GM18870 (cell line): ENCODE results near the gene ATP6V0D1.
"Not testable (repeated sequence)": the region's sequence is repeated elsewhere in the genome, so short reads cannot be mapped to it uniquely, and the experiment has no call there.

Experiments used
- ATAC-seq: cut with Tn5 transposase; IDR thresholded peaks from one replicate; pipeline ENCODE4 v1.9.1; 2021; ENCODE audit warnings: moderate library complexity; ENCODE audit not compliant: unreplicated experiment

The ATP6V0D1 gene

DNA sequence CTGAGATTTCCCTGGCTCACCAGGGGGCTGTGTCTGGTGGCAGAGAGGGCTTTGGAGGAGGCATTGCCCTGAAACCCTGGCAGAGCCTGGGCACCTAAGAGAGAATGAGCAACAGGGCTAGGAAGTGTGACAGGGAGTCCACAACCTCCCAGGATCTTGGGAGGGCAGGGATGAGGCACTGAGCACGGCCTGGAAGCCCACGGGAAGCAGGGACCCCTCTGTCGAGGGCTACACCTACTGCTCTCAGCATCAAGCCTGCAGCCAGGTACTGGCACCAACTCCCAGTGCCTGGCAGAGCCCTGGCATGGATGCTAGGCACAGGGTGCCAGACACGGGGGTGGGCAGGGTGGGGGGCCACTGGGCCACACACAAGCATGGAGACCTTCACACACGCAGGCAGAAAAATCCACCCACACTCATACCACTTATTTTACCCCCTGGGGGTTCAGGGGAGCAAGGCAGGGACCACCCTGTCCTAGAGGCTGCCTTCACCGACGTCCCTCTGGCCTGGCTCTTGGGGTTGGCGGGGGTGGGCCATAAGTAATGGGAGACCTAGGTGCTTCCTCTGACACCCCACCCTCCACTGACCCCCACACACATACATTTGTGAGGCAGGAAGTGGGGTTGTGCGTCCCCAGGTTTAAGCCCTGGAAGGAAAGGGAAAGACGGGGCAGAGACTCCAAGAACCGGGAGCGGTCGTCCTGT lies 51.0 kb downstream of the ATP6V0D1 start:
- ATAC-seq, result no peak

DNA sequence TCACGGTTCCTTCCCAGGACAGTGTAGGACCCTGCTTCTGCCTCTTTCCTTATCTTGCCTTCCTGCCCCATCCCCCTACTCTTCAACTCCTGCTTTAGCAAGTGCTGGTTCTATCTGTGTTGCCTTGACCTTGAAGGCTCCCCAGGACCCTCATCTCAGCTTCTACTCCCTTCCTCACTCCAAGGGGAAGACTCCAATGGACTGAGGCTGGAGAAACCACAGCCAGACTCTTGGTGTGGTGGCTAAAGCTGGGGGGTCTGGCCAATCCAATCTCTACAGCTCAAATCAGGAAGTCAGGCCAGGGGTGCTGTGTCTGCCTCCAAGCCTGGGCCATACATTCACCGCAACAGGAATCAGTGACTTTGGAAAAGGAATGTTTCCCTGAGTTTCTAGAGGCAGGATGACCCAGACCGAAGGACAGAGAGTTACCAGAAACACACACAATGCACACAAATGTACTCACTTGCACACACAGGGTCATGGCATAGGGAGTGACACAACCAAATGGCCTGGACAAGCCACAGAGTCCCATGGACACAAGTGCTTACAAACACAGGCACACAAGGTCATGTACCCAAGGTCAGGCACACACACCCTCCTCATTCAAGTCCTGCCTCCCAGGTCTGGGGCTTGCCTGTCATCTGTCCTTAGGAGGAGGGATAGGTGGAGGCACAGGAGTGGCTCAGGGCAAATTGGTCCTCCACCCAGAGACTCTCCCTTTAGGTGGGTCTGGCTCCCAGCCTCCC lies 51.7 kb downstream of the ATP6V0D1 start:
- ATAC-seq, result no peak

DNA sequence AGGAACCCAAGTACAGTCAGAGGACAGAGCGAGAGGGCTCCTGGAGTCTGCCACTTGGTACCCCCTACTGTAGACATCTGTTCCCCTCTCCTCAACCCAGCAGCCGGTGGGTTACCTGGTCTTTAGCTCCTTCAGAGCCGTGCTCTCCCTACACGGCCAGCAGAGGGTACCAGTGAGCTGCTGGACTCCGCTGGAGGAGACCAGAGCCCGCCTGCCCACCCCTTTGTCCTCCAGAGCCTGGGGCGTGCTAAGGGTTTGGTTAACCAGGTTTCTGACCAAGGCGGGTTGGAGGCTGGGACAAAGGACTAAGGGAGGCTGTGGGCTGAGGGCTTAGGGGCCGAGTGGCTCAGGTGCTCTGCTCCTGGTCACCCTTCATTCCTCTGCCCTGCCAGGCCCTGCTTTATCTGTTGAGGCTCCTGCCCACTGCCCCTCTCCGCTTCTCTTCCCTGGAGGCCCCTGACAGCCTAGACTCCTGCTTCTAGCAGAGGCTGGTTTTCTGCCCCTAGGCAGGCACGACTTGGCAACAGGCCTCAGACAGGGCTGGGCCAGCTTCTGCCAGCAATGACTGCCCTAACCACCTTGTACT lies 52.7 kb downstream of the ATP6V0D1 start:
- no peak for ATAC-seq

DNA sequence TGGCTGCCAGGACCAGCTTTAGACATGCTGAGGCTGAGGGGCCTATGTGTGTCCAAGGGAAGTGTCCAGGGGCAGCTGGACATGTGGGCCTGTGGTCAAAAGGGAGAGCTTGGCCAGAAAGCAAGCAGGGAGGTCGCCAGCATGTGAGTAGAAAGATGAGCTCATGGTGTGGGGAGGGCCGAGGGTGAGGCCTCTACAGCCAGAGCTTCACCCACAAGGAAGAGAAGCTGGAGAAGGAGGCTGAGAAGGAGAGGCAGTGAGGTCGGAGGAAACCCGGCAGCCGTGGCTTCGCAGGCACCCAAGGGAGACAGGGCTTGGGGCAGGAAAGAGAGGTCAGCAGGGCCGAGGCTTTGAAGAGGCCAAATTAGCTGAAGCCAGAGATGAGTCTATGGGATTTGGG lies 54.0 kb downstream of the ATP6V0D1 start:
- ATAC-seq, result no peak

DNA sequence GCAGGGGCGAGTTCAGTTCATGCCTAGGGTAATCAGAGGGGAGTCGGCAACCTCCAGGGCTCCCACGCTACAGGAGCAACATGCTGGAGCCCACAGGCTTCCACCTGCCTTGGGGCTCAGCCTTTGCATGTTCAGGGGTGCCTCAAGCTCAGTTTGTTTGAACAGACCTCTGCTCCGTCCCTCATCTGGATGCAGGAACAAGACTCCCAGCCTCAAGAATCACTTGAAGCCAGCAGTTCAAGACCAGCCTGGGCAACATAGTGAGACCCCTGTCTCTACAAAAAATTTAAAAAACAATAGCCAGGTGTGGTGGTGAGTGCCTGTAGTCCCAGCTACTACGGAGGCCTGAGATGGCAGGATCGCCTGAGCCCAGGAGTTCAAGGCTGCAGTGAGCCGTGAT lies 54.9 kb downstream of the ATP6V0D1 start:
- ATAC-seq, result no peak

DNA sequence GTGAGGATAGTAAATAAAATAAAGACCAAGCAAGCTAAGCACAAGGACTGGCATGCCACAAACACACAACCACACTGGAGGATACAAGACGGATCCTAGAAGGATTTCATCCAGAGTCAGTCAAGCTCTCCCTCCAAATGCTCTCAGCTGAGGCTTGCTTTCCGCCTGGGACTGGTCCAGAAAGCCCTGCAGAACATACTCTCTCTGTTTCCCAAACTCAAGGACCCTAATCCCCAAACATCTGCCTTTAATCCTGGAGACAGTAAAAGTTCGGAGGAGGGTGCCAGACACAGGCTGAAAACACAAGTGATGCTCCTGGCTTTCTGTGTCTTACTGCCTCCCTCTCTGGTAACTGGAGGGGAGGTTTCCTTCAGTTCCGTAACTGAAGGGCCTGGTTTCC lies 55.4 kb downstream of the ATP6V0D1 start:
- ATAC-seq, result no peak

DNA sequence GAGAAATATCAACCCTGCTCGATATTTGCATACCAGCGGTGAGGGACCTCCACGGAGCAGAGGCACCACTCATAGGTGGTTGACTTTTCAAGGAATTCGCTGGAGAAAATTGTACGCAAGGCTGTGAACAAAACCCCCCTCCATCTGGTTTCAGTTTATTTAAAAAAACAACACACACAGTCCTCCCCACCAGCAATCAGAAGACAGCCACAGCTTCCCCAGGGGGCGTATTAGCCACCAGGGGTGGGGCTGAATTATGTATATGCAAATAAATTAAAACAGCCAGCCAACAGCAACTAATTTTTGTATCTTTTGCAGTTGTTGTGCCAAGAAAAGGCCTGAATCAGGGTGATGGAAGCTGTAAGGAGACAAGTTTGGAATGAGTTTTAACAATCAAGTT lies 55.9 kb downstream of the ATP6V0D1 start:
- ATAC-seq, result no peak

DNA sequence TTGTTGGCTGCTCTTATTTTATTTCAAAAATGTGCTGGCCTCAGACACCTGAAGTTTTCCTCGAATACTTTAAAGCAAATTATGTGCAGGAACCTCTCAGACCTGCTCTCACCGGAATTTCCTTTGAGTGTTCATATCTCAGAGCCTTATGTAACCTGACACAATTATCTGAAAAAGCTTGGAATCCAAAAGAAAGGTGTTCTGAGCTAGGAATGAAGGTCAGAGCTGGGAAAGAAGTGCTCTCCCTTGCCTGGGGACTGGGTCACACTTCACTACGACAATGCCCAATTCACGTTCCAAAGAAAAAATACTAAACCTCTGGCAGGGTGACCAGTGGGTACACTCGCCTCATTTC lies 56.7 kb downstream of the ATP6V0D1 start:
- ATAC-seq, result no peak

DNA sequence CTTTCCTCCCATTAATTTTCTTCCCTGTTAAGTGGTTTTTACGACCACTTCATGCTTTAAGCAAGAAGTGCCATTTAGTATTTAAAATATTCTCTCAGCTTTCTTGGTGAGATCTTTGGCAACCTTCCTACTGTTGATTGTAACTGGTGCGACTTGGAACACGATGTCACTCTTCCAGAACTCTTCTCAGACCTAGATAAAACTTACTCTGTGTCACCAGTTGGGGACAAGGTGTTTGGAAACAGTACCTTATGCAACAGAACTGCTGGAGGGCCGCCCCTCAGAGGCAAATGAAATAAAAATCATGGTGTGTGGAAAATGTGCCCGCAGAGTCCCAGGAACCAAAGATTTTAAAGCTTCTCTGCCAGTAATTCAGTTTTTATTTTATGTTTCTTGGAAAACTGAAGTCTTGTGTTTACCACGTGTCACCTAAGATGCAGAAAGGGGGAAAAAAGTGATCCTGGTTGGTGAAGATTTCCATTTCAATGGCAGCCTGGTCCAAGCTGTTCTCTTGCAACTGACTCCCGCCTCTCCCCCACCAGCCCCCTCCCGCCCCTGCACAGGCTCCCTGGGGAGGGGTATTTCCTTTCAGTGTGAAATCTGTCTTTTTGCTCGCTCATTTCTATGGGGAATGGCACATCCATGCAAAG lies 57.2 kb downstream of the ATP6V0D1 start:
- ATAC-seq, result no peak

DNA sequence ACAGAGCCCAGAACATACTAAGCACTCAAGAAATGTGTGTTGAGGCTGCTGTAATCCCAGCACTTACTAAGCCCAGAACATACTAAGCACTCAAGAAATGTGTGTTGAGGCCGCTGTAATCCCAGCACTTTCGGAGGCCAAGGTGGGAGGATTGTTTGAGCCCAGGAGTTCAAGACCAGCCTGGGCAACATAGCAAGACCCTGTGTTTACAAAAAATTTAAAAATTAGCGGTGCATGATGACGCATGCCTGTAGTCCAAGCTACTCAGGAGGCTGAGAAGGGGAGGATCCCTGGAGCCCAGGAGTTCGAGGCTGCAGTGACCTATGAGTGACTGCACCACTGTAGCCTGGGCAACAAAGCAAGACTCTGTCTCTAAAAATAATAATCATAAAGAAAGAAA lies 57.9 kb downstream of the ATP6V0D1 start:
- ATAC-seq, result no peak

DNA sequence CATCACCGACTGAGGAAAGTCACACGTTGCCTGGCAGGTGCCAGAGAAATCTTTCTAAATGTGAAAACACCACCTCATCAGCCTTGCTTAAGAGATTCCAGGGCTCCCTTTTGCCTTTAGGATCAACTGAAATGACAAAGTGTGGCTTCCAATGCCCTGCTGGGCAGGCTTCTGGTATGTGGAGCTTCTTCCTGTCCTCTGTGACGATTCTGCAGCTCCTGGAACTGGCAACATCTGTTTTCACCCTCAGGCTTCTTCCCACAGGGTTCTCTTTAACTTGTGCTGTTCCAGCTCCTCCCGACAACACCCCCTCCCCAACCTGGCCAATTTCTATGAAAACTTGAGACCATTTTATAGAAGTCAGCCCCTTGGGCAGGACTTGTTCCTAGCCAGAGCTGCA lies 59.9 kb downstream of the ATP6V0D1 start:
- no peak for ATAC-seq

DNA sequence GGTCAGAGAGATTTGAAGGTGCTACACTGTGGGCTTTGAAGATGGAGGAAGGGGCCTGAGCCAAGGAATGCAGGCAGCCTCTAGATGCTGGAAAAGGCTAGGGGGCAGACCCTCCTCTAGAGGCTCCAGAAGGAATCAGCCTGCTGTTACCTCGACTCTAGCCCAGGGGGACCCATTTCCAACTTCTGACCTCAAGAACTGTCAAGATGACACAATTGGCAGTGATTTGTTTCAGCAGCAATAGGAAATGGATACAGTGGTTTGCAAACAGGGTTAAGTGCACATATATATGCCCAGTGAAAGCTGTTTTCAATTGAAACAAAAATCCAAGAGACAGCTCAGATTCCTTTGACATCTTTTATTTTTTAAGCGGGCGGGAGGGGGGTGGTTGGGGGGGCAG lies 61.0 kb downstream of the ATP6V0D1 start:
- ATAC-seq, result no peak

DNA sequence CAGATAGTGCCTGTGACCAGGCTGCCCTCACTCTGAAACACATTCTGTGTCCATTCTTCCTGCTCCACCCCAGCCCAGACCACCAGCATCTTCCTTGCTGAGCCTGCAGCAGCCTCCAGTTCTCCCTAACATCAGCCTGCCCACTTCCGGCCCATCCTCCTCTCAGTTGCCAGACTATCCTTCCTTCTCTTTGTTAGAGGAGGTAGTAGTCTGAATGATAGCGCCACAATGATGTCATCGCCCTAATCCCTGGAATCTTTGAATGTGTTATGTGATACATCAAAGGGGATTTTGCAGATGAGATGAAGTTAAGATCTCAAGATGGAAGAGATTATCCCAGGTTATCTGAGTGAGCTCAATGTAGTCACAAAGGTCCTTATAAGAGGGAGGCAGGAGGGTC lies 61.5 kb downstream of the ATP6V0D1 start:
- ATAC-seq, result no peak

DNA sequence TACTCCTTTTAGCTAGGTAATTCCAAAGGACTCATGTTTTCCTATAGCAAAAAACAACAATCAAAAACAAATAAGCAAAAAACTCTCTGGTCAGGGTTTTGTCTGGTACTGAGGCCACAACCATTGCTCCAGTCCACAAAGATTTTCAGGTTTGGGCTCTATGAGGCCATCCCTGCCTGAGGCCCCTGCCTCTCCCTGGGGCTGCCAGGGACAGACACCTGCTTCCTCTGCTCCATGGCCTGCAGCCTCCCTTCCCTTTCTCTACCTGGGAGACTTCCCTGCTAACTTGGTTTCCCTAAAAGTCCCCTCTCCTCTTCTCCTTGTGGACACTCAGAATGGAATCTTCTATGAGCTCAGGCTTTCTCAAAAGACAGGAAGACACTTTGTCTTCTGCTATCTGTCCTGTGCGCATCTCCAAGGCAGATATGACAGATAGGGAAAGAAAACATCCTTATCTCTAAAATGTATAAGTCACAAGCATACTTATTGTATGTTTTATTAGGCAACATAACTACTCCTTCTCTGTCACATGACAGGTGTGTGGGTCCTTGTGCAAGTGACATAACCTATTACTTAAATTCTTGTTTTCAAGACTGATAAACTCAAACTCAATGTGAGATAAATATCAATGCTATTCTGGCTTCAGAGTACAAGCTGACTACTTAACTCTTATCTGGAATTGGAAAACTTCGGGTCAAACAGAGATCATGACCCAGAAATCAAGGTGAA lies 63.5 kb downstream of the ATP6V0D1 start:
- no peak for ATAC-seq

DNA sequence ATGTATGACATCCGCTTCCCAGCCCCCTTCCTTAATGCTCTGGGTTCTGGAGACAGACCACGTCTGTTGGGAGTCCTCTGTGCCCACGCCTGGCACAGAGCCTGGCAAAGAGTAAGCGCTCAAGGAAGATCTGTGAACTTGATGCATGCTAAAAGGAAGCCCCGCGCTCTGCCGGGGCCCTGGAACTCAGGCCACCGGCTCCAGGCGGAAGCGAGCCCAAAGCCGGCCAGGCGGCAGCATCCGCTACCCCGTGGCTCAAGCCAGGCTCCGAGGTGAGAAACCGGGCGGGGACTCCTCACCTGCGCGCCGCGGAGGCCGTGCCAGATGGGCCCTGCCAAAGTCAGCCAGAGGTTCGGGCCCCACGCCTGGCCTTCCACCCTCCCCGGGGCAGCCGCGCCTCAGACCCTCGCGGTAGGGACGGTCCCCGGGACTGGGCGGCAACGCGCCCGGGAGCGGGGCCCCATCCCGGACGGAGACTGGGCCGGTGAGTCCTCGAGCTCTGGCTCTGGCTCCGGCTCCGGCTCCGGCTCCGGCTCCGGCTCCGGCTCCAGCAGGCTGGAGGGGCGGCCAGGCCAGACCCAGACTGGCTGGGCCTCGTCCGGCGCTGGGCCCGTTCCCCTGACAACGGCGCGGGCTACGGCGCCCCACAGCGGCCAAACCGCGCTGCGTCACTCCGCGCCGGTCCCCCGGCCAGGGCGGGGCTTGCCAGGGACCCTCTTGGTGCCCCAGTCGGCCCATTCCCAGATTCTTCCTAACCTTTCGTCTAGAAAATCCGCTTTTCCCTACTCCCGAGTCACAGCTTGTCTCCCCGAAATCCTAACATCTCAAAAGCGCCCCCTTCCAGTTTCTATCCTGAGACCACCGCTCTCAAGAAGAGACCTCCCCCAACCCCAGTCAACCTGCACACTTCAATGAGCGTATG lies 64.8 kb downstream of the ATP6V0D1 start, which contains the start of gene ZDHHC1:
ZDHHC1 (minus strand) TSS at position 606 of the 922 bp plus-strand sequence. CDS start 8,702 bp downstream, outside the sequence.
- ATAC-seq, result no peak

DNA sequence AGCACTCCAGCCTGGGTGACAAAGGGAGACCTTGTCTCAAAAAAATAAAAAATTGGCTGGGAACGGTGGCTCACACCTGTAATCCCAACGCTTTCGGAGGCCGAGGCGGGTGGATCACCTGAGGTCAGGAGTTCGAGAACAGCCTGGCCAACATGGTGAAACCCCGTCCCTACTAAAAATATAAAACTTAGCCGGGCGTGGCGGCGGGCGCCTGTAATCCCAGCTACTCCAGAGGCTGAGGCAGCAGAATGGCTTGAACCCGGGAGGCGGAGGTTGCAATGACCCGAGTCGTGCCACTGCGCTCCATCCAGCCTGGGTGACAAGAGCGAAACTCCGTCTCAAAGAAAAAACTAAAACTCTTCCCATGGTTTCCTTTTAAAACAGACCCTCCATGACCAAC lies 65.5 kb downstream of the ATP6V0D1 start:
- ATAC-seq, result not testable (repeated sequence)

DNA sequence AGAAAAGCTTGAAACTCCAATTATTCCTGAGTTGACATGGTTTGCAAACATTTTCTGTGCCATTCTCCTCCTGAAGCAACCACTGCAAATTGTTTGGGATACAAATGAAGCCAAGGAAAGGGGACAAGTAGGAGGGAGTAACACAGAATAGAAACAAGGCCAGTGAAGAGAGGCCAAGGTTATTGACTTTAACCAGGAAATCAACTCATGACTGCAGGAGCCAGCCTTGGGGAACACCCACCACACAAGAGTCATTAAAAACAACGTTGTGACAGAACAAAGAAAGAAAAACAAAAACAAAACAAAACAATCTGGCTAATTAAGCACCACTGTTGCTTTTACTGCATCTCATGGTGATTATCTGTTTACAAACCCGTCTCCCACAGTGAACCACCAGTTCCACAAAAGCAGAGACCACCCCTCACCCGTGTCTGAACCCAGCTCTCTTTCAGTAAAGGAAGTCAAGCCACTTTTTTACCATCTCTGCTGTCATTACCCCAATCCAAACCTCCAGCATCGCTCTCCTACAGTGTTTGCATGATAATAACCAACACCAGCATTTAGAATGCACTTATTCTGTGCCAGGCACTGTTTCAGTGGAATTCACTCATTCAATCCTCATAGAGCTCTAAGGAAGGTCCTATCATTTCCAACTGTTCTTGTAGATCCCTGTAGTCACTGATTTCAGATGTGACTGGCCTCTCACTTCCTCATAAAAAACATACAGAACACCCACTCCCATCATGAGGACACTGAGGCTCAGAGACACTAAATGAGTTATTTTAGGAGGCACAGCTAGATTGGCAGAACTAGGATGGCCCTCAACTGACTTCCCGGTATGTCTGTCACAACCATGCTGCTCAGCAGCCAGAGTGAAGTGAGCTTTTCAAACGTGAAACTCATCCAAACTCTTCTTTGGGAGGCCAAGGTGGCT lies 66.7 kb downstream of the ATP6V0D1 start:
- no peak for ATAC-seq

DNA sequence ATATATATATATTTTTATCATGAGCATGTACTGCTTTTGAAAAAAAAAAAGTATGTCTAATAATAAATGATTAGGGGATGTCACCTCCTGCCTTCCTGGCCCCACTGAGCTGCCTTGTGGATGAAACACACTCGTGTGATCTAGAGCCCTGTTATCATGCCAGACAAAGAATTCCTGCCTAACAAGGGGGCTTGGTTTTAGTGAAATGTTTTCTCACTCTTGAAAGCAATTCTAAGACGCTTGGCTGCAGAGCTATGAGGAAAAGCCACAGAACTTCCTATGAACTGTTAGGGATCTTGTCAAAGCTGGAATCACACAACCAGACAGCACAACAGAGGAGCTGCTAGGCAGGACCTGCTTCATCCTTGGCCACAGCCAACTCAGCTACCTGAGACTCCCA lies 68.7 kb downstream of the ATP6V0D1 start:
- no peak for ATAC-seq

DNA sequence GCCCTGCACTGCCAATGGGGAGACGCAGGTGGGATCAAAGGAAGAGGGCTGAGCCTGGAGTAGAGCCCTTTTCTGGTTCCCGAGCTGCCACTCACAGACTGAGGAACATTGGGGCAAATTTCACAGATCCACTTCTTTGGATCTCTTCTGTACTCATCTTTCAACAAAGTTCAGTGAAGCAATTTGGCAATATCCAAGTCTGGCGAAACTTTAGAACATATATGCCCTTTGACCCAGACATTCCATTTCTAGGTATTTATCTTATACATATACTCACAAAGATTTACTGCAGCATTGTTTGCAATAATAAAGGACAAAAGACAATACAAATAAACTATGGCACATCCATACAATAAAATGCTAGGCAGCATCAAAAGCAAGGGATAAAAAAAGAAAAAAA lies 69.6 kb downstream of the ATP6V0D1 start:
- ATAC-seq, result no peak
